ENCODE results near the gene ZBTB21.

DNA sequence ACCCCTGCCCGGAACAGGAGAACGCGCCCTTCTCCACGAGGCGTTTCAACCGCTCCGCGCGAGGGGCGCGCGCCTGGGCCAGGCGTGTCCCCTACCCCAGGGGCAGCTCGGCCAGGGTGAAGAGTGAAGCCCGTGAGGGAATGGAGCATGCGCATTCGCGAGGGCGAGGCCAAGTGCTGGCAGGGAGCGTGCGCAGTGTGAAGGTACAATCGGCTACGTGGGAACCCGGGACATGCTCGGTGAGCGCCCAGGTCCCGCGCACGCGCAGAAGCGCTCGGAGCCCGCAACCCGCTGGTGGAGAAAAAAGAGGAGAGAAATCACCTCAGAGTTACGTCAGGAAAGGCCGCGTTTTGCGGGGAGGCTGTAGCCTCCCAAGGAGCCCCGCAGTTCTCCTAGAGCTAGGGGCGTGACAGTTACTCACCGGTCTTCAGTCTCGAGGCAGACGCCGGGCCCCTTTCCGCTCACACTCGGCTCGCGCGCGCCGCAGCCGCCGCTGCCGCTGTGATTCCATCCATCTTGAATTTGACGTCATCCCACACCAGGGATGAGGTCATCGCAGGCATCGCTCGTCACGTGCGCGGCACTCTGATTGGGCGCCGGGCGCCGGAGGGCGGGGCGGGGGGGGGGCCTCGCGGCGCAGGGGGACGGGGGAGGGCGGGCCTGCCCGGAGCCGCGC, at the start of gene ZBTB21:
- TF ChIP-seq, protein P1, sequence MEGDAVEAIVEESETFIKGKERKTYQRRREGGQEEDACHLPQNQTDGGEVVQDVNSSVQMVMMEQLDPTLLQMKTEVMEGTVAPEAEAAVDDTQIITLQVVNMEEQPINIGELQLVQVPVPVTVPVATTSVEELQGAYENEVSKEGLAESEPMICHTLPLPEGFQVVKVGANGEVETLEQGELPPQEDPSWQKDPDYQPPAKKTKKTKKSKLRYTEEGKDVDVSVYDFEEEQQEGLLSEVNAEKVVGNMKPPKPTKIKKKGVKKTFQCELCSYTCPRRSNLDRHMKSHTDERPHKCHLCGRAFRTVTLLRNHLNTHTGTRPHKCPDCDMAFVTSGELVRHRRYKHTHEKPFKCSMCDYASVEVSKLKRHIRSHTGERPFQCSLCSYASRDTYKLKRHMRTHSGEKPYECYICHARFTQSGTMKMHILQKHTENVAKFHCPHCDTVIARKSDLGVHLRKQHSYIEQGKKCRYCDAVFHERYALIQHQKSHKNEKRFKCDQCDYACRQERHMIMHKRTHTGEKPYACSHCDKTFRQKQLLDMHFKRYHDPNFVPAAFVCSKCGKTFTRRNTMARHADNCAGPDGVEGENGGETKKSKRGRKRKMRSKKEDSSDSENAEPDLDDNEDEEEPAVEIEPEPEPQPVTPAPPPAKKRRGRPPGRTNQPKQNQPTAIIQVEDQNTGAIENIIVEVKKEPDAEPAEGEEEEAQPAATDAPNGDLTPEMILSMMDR (IDR thresholded peaks at IDR 0.05), result no peak
- TF ChIP-seq POLR2A (IDR thresholded peaks at IDR 0.05) (peak; percentile 95), EP300 (IDR thresholded peaks at IDR 0.05; ENCODE audit: low read depth) (no peak)

Data from transverse colon (tissue), 3 donors.